Natural killer cell treated with Interleukin-12 subunit alpha and Interleukin-12 subunit beta and Interleukin-15 and Interleukin-18, amount 100 ng/mL, for 72 hours (primary cell): Measurements from ENCODE around the gene VARS1. TPM values are rescaled to one million over a fixed set of nuclear protein-coding genes. Genes with fewer than 3 reads are reported as not detected.
A peak's percentile ranks its signal among the peaks of the same experiment; 100 is the strongest.
"Not testable (repeated sequence)": the region's sequence is repeated elsewhere in the genome, so short reads cannot be mapped to it uniquely, and the experiment has no call there.

Source experiments
- ATAC-seq, 2 donors: fragments of 150-1000 bp; cut with Tn5 transposase in 1 of 2; sonication (Bioruptor Pico), chemical (Tn5 transposase) in 1 of 2; 2 replicates each; pipeline ENCODE4 v1.10.0; 2021
- DNase-seq: peaks from one replicate; pipeline ENCODE4 v3.0.0; 2022; ENCODE audit warnings: low spot score
- H3K27ac Mint-ChIP-seq, 2 donors: 1 replicate in 1 of 2; 2 replicates in 1 of 2; pipeline ENCODE4 v1.8.0; 2022; ENCODE audit warnings: mixed read lengths in 2 of 2, mild to moderate bottlenecking in 1 of 2, moderate library complexity in 1 of 2
- H3K27me3 Mint-ChIP-seq, 2 donors: 1 replicate in 1 of 2; 2 replicates in 1 of 2; pipeline ENCODE4 v1.8.0; 2022; ENCODE audit warnings: mixed read lengths in 2 of 2
- H3K36me3 Mint-ChIP-seq: one replicate; pipeline ENCODE4 v1.8.0; 2022; ENCODE audit warnings: mixed read lengths
- H3K4me1 Mint-ChIP-seq, 2 donors: 1 replicate in 1 of 2; 2 replicates in 1 of 2; pipeline ENCODE4 v1.8.0; 2022; ENCODE audit warnings: low read depth in 2 of 2, mixed read lengths in 2 of 2, mild to moderate bottlenecking in 1 of 2
- H3K4me3 Mint-ChIP-seq: one replicate; pipeline ENCODE4 v1.8.0; 2022; ENCODE audit warnings: mixed read lengths
- H3K9me3 Mint-ChIP-seq: 2 replicates; pipeline ENCODE4 v1.8.0; 2022; ENCODE audit warnings: mixed read lengths
- total RNA-seq, 2 donors: library from RNA; stranded (reverse); gene quantifications; one replicate each; pipeline ENCODE4 v1.2.3, GENCODE V29; 2022

The VARS1 gene
- total RNA-seq = 100 to 1,000 TPM in 1 of 2 donors, 10 to 100 TPM in 1; 90.7 to 226 TPM

DNA sequence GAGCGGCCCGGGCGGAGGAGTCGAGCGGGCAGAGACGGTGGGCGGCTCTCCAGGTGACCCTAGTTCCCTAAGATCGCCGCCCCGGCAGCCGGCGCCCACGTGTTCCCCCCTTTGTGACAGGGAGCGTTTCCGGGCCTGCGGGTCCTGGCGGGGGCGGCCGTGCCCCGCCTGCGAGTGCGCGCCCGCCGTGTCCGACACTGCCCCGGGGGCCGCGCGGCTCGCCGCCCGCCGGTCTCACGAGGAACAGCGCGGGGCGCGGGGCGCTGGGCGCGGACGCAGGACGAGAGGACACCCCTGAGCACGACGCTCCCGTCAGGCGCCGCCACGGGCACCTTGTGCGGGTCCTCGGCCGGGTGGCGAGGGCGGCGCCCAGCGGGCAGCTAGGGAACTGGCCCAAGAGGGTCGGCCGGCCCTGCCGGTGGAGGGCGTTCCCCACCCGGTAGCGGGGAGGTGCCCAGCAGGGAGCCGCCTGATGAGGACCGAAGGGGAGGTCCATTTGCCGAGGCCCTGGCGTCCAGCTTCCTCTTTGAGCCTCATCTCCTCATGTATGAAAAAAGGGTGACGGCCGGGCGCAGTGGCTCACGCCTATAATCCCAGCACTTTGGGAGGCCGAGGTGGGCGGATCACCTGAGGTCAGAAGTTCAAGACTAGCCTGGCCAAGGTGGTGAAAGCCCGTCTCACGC is at the start of gene VARS1:
Gene VARS1, minus strand, starts transcription at position 137 of the 683 bp plus-strand sequence. CDS start 535 bp downstream, outside the sequence.
- DNase-seq (peak; percentile 96), ATAC-seq (peak; percentile 98)
- peaks cover 25 to 28% of the 10 kb centered on the region in 2 donors for H3K4me1 Mint-ChIP-seq
- H3K4me3 Mint-ChIP-seq = peak within 1 kb of the TSS; percentile 81
- no peaks in the 10 kb centered on the region for H3K27me3 Mint-ChIP-seq
- H3K36me3 Mint-ChIP-seq = peaks cover 2% of the 10 kb centered on the region
- H3K27ac Mint-ChIP-seq = peak within 1 kb of the TSS; percentile 94 to 98
- H3K9me3 Mint-ChIP-seq = no peaks in the 10 kb centered on the region

DNA sequence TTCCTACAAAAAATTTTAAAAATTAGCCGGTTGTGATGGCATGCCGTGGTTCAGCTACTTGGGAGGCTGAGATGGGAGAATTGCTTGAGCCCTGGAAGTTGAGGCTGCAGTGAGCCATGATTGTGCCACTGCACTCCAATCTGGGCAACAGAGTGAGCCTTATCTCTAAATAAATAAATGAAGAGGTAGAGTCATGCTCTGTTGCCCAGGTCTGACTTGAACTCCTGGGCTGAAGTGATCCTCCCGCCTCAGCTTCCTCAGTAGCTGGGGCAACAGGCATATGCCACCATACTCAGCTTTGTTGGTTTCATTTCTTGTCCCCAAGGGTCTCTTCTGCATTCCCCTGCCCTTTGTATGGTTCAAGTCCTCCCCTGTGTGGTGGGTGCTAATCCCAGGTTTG is 49.0 kb upstream of the VARS1 start:
- ATAC-seq (no peak), DNase-seq (no peak)
- Mint-ChIP-seq H3K36me3 (peaks cover 1% of the 10 kb centered on the region), H3K4me1 (peaks cover 0 to under 1% of the 10 kb centered on the region in 2 donors), H3K9me3 (no peaks in the 10 kb centered on the region), H3K27ac (no peak overlapping the region), H3K4me3 (no peak overlapping the region), H3K27me3 (no peaks in the 10 kb centered on the region)

DNA sequence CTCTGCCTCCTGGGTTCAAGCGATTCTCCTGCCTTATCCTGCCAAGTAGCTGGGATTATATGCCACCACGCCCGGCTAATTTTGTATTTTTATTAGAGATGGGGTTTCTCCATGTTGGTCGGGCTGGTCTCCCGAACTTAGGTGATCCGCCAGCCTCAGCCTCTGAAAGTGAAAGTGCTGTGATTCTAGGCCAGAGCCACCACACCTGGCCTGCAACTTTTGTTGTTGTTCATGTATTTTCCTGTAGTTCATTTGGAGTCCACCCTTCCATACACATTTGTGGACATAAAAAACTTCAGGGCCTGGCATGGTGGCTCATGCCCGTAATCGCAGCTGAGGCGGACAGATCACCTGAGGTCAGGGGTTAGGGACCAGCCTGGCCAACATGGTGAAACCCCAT is 46.5 kb upstream of the VARS1 start:
- Mint-ChIP-seq H3K36me3 (peaks cover 14% of the 10 kb centered on the region), H3K27me3 (no peaks in the 10 kb centered on the region), H3K4me3 (no peak overlapping the region), H3K27ac (peak overlapping the region in 1 of 2 donors; percentile 41), H3K9me3 (no peaks in the 10 kb centered on the region), H3K4me1 (peaks cover 12 to 14% of the 10 kb centered on the region in 2 donors)
- no peak for ATAC-seq
- no peak for DNase-seq

DNA sequence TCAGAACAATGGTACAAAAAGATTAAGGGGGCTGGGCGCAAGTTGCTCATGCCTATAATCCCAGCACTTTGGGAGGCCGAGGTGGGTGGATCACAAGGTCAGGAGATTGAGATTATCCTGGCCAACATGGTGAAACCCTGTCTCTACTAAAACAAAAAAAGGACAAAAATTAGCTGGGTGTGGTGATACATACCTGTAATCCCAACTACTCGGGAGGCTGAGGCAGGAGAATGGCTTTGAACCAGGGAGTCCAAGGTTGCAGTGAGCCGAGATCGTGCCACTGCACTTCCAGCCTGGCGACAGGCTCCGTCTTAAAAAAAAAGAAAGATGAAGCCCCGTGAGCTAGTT is 44.2 kb upstream of the VARS1 start:
- peak overlapping the region; percentile 58 for H3K4me3 Mint-ChIP-seq
- H3K27me3 Mint-ChIP-seq, DNase-seq, H3K9me3 Mint-ChIP-seq, H3K27ac Mint-ChIP-seq, ATAC-seq: not testable (repeated sequence)
- peaks cover 28% of the 10 kb centered on the region for H3K36me3 Mint-ChIP-seq
- H3K4me1 Mint-ChIP-seq = peaks cover 30% of the 10 kb centered on the region in 2 donors

DNA sequence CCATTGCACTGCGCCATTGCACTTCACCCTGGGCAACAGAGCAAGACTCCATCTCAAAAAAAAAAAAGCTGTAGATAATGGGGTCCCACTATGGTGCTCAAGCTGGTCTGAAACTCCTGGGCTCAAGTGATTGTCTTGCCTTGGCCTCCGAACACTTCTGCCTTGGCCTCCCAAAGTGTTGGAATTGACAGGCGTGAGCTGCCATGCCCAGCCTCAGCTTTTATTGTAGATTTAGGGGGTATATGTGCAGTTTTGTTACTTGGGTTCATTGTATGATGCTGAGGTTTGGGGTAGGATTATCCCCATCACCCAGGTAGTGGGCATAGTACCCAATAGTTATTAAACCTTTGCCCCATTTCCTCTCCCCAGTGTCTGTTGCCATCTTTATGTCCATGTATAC is 43.4 kb upstream of the VARS1 start:
- Mint-ChIP-seq H3K27ac (no peak overlapping the region), H3K36me3 (peaks cover 28% of the 10 kb centered on the region), H3K4me1 (peaks cover 36 to 37% of the 10 kb centered on the region in 2 donors), H3K27me3 (no peaks in the 10 kb centered on the region), H3K9me3 (no peaks in the 10 kb centered on the region), H3K4me3 (peak overlapping the region; percentile 58)
- DNase-seq (no peak), ATAC-seq (no peak)

DNA sequence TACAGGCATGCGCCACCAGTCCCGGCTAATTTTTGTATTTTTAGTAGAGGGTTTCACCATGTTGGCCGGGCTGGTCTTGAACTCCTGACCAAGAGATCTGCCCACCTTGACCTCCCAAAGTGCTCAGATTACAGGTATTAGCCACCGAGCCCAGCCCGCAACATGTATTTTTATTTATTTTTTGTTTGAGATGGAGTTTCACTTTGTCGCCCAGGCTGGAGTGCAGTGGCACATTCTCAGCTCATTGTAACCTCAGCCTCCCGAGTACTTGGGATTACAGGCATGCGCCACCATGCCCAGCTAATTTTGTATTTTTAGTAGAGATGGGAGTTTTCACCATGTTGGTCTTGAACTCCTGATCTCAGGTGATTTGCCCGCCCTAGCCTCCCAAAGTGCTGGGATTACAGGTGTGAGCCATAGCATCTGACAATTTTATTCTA is 42.6 kb upstream of the VARS1 start:
- peak overlapping the region; percentile 96 to 99 for H3K27ac Mint-ChIP-seq
- H3K36me3 Mint-ChIP-seq = peaks cover 28% of the 10 kb centered on the region
- not testable (repeated sequence) for H3K27me3 Mint-ChIP-seq, DNase-seq, H3K9me3 Mint-ChIP-seq, ATAC-seq
- H3K4me3 Mint-ChIP-seq = peak overlapping the region; percentile 90
- H3K4me1 Mint-ChIP-seq = peaks cover 36 to 40% of the 10 kb centered on the region in 2 donors

DNA sequence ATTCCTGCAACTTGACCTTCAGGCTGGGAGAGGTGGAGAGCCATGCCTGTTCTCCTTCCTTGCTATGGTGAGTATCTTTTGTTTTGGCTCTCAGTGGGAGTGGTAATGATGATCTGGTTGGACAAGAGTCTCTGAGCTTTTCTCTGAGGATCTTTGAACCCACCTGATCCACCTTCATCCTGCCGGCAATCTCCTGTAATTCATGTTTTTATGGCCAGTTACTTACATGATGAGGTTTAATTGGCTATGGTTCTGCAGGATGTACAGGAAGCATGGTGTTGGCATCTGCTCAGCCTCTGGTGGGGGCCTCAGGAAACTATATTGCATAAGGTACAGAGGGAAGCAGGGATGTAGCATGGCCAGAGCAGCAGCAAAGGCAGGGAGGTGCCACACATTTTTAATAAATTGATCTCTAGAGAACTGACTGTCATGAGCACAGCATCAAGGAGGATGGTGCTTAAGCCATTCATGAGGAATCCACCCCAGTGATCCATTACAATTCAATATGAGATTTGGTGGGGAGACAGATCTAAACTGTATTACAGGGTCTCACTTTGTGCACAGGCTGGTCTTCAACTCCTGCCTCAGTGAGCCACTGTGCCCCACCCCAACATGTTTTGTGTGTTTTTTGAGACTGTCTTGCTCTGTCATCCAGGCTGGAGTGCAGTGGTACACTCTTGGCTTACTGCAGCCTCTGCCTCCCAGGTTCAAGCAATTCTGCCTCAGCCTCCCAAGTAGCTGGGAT is 42.0 kb upstream of the VARS1 start:
- Mint-ChIP-seq H3K36me3 (peaks cover 28% of the 10 kb centered on the region), H3K27ac (peak overlapping the region; percentile 96 to 99), H3K9me3 (no peaks in the 10 kb centered on the region), H3K4me1 (peaks cover 36 to 40% of the 10 kb centered on the region in 2 donors), H3K4me3 (peak overlapping the region; percentile 90), H3K27me3 (no peaks in the 10 kb centered on the region)
- ATAC-seq = no peak
- DNase-seq = no peak

DNA sequence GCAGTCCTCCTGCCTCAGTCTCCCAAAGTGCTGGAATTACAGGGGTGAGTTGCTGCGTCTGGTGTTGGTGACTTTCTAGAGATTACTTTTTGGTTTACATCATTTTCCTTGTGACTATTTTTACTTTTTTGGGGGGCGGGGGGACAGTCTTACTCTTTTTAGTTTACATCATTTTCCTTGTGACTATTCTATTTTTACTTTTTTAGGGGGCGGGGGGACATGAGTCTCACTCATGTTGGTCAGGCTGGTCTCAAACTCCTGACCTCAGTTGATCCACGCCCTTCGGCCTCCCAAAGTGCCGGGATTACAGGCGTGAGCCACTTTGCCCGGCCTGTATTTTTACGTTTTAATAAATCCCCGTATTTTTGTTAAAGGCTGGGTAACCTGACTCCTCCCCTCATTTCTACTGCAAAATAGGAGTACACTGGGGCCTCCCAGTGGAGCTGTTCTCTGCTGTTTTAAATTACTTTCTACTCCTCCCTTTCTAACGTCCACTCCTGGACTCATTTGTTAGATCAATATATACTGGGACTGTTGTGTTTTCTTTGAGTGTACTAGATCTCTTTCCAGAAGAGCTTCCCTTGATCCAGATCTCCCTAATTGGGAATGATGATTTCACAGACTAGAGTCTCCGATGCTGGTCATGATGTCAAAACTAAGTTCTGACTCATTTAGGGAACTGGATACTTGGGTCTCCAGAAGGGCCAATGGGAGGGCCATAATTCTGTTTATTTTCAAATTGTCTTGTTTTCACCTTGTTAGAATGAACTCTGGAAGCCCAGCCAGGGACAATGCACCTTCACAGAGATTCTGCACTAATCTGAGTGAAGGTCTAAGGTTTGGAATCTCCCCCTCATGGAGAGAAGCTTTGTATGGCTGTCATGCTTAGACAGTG is 41.2 kb upstream of the VARS1 start:
- no peaks in the 10 kb centered on the region for H3K9me3 Mint-ChIP-seq
- ATAC-seq (no peak), DNase-seq (no peak)
- peak overlapping the region; percentile 96 to 99 for H3K27ac Mint-ChIP-seq
- H3K36me3 Mint-ChIP-seq = peaks cover 28% of the 10 kb centered on the region
- peaks cover 36 to 40% of the 10 kb centered on the region in 2 donors for H3K4me1 Mint-ChIP-seq
- H3K4me3 Mint-ChIP-seq = peak overlapping the region; percentile 90
- no peaks in the 10 kb centered on the region for H3K27me3 Mint-ChIP-seq

DNA sequence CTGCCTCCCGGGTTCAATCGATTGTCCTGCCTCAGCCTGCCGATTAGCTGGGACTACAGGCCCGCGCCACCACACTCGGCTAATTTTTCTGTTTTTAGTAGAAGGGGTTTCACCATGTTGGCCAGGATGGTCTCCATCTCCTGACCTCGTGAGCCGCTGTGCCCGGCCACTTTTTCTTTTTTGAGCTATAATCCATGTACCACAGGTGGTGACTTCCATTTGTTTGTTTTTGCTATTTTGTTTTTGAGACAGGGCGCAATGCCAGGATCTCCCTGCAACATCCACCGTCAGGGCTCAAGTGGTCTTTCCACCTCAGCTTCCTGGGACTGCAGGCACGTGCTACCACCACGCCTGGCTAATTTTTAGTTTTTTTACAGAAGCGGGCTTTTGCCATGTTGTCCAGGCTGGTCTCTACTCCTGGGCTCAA is 40.5 kb upstream of the VARS1 start:
- Mint-ChIP-seq H3K27me3 (no peaks in the 10 kb centered on the region), H3K27ac (peak overlapping the region; percentile 96 to 99), H3K4me3 (peak overlapping the region; percentile 90)

DNA sequence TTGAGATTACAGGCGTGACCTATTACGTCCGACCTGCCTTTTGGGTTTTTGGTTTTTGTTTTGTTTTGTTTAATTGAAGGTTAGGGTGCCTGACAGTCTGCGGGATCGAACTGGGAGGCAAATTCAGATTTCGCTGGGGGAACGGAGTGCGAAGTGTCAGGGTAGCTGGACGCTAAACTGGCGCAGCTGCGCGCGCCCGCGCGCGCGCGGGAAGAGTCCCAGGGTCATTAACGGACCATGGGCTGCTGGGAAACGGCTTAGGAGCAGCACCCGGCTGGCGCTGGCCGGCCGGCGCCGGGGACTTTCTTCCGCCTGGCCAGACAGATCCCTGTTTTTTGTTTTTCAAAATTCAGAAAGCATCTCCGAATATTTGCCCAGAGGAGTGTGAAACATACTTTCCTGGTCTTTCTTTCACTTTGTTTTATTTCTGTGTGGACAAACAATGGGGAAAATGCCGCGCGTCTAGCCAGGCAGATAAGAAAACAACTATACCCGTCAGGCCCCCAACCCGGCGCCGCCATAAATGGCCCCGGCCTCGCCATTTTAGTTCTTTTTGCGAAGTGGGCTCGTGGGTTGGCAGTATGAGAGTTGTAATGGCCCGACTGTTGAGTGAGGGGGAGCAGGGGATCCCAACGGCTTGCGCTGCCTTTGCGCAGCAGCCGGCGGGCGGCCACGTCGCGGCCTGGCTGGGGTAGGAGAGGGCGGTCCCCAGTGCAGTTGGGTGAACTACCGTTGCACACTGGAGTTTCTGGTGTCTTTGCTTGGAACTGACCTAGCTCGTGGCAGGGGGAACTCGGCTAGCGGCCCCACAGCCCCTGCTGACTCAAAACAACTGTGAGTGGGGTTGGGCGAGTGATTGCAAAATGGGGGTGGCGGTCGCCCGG is 39.1 kb upstream of the VARS1 start:
- H3K4me3 Mint-ChIP-seq = peak overlapping the region; percentile 90
- no peaks in the 10 kb centered on the region for H3K27me3 Mint-ChIP-seq
- H3K9me3 Mint-ChIP-seq = no peaks in the 10 kb centered on the region
- ATAC-seq (peak; percentile 78 to 83), DNase-seq (peak; percentile 84)
- H3K36me3 Mint-ChIP-seq = peaks cover 39% of the 10 kb centered on the region
- peaks cover 43 to 53% of the 10 kb centered on the region in 2 donors for H3K4me1 Mint-ChIP-seq
- peak overlapping the region; percentile 96 to 99 for H3K27ac Mint-ChIP-seq

More for the DNA sequence above, 40.5 kb upstream of the VARS1 start:
- peaks cover 36 to 40% of the 10 kb centered on the region in 2 donors for H3K4me1 Mint-ChIP-seq
- H3K36me3 Mint-ChIP-seq = peaks cover 28% of the 10 kb centered on the region
- no peaks in the 10 kb centered on the region for H3K9me3 Mint-ChIP-seq
- ATAC-seq (no peak), DNase-seq (no peak)

DNA sequence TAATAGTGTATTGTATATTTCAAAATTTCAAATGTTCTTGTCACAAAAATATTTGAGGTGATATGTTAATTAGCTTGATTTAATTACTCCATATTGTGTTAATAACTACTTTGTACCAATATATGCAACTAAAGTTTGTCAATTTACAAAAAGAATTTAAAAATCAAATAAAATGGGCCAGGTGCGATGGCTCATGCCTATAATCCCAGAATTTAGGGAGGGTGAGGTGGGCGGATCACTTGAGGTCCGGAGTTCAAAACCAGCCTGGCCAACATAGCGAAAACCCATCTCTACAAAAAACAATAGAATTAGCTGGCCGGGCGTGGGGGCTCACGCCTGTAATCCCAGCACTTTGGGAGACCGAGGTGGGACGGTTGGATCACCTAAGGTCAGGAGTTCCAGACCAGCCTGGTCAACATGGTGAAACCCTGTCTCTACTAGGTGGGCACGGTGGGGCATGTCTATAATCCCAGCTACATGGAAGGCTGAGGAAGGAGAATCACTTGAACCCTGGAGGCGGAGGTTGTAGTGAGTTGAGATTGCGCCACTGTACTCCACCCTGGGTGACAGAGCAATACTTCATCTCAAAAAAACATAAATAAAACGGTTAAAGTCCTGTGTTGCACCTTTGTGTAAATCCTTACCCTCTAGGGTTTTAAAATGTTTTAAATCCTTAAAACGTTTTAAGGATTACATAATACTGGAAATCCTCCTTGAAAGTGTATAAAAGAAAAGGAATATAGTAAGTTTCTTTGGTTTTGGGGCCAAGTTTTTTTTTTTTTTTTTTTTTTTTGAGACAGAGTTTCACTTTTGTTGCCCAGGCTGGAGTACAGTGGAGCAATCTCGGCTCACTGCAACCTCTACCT is 36.0 kb upstream of the VARS1 start:
- Mint-ChIP-seq H3K27me3 (no peaks in the 10 kb centered on the region), H3K4me3 (peak overlapping the region; percentile 84), H3K36me3 (peaks cover 20% of the 10 kb centered on the region), H3K9me3 (no peaks in the 10 kb centered on the region), H3K27ac (no peak overlapping the region), H3K4me1 (peaks cover 33 to 45% of the 10 kb centered on the region in 2 donors)
- DNase-seq (no peak), ATAC-seq (no peak)

DNA sequence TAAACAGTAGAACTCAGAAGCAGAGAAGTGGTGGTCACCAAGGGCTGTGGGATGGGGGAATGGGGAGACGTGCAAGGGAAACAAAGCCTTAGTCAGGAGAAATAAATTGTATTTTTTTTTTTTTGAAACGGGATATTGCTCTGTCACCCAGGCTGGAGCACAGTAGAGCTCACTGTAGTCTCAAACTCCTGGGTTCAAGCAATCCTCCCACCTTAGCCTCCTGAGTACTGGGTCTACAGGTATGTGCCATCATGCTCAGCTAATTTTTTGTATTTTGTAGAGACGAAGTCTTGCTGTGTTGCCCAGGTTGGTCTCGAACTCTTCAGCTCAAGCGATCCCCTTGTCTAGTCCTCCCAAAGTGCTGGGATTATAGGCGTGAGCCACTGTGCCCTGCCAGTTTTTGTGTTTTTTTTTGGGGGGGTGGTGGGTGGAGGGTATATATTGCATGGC is 35.4 kb upstream of the VARS1 start:
- peaks cover 13% of the 10 kb centered on the region for H3K36me3 Mint-ChIP-seq
- H3K4me1 Mint-ChIP-seq = peaks cover 29 to 39% of the 10 kb centered on the region in 2 donors
- no peaks in the 10 kb centered on the region for H3K9me3 Mint-ChIP-seq
- ATAC-seq (no peak), DNase-seq (no peak)
- no peaks in the 10 kb centered on the region for H3K27me3 Mint-ChIP-seq
- H3K4me3 Mint-ChIP-seq = peak overlapping the region; percentile 84
- H3K27ac Mint-ChIP-seq = peak overlapping the region; percentile 73 to 92
